Measurements from ENCODE around the gene CEP290. TPM values are rescaled to one million over a fixed set of nuclear protein-coding genes. Genes with fewer than 3 reads are reported as not detected.

Gene CEP290
- total and polyA plus RNA-seq, 2 experiments from 2014 or later, result 17.3 to 25.7 TPM

DNA sequence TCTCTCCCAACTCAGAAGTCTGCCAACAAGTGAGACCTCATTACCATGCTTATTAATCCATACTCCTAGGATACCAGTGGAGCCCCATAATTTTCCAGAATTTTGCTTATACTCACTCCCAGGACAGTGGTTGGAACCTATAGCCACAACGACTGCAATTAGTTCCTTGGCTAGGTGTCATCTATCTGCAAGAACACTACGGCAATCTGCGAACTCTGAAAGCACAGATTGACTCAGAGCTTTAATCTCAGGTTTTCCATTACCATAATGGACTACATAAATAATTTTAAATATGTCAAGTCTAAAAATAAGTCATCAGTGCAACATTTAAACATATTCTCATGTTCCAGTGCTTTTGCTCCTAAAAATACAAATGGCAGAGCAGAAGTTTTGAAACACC lies 33.7 kb upstream of the CEP290 start:
- Histone ChIP-seq H2AFZ (no peak overlapping the region), H3K36me3 (ENCODE audit: insufficient read depth) (no peaks in the 10 kb centered on the region; the same call in 1 of the 2 replicates), H4K20me1 (replicated peaks; ENCODE audit: insufficient read depth) (no peaks in the 10 kb centered on the region), H3K27ac (ENCODE audit: low read depth) (no peak overlapping the region), H3K4me1 (ENCODE audit: insufficient read depth) (no peaks in the 10 kb centered on the region), H3K79me2 (replicated peaks; ENCODE audit: insufficient read depth) (no peaks in the 10 kb centered on the region), H3F3A (replicated peaks; ENCODE audit: low read depth) (no peaks in the 10 kb centered on the region), H3K9me2 (ENCODE audit: insufficient read depth) (no peaks in the 10 kb centered on the region), H3K27me3 (ENCODE audit: insufficient read depth) (no peaks in the 10 kb centered on the region), H3K4me2 (no peak overlapping the region), H3K4me3 (no peak overlapping the region)
- no peak for TF ChIP-seq EZH2phosphoT487 (IDR thresholded peaks at IDR 0.05; ENCODE audit: unreplicated experiment)
- TF ChIP-seq, protein P1, sequence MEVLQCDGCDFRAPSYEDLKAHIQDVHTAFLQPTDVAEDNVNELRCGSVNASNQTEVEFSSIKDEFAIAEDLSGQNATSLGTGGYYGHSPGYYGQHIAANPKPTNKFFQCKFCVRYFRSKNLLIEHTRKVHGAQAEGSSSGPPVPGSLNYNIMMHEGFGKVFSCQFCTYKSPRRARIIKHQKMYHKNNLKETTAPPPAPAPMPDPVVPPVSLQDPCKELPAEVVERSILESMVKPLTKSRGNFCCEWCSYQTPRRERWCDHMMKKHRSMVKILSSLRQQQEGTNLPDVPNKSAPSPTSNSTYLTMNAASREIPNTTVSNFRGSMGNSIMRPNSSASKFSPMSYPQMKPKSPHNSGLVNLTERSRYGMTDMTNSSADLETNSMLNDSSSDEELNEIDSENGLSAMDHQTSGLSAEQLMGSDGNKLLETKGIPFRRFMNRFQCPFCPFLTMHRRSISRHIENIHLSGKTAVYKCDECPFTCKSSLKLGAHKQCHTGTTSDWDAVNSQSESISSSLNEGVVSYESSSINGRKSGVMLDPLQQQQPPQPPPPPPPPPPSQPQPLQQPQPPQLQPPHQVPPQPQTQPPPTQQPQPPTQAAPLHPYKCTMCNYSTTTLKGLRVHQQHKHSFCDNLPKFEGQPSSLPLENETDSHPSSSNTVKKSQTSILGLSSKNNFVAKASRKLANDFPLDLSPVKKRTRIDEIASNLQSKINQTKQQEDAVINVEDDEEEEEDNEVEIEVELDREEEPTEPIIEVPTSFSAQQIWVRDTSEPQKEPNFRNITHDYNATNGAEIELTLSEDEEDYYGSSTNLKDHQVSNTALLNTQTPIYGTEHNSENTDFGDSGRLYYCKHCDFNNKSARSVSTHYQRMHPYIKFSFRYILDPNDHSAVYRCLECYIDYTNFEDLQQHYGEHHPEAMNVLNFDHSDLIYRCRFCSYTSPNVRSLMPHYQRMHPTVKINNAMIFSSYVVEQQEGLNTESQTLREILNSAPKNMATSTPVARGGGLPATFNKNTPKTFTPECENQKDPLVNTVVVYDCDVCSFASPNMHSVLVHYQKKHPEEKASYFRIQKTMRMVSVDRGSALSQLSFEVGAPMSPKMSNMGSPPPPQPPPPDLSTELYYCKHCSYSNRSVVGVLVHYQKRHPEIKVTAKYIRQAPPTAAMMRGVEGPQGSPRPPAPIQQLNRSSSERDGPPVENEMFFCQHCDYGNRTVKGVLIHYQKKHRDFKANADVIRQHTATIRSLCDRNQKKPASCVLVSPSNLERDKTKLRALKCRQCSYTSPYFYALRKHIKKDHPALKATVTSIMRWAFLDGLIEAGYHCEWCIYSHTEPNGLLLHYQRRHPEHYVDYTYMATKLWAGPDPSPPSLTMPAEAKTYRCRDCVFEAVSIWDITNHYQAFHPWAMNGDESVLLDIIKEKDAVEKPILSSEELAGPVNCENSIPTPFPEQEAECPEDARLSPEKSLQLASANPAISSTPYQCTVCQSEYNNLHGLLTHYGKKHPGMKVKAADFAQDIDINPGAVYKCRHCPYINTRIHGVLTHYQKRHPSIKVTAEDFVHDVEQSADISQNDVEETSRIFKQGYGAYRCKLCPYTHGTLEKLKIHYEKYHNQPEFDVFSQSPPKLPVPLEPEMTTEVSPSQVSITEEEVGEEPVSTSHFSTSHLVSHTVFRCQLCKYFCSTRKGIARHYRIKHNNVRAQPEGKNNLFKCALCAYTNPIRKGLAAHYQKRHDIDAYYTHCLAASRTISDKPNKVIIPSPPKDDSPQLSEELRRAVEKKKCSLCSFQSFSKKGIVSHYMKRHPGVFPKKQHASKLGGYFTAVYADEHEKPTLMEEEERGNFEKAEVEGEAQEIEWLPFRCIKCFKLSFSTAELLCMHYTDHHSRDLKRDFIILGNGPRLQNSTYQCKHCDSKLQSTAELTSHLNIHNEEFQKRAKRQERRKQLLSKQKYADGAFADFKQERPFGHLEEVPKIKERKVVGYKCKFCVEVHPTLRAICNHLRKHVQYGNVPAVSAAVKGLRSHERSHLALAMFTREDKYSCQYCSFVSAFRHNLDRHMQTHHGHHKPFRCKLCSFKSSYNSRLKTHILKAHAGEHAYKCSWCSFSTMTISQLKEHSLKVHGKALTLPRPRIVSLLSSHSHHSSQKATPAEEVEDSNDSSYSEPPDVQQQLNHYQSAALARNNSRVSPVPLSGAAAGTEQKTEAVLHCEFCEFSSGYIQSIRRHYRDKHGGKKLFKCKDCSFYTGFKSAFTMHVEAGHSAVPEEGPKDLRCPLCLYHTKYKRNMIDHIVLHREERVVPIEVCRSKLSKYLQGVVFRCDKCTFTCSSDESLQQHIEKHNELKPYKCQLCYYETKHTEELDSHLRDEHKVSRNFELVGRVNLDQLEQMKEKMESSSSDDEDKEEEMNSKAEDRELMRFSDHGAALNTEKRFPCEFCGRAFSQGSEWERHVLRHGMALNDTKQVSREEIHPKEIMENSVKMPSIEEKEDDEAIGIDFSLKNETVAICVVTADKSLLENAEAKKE (CRISPR knock-in tag; IDR thresholded peaks at IDR 0.05), result no peak
- TF ChIP-seq, protein P2, sequence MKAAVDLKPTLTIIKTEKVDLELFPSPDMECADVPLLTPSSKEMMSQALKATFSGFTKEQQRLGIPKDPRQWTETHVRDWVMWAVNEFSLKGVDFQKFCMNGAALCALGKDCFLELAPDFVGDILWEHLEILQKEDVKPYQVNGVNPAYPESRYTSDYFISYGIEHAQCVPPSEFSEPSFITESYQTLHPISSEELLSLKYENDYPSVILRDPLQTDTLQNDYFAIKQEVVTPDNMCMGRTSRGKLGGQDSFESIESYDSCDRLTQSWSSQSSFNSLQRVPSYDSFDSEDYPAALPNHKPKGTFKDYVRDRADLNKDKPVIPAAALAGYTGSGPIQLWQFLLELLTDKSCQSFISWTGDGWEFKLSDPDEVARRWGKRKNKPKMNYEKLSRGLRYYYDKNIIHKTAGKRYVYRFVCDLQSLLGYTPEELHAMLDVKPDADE (IDR thresholded peaks at IDR 0.05), result no peak
- no peak for TF ChIP-seq POLR2AphosphoS5 (IDR thresholded peaks at IDR 0.05; ENCODE audit: low read depth)
- no peak for TF ChIP-seq ZNF114 (CRISPR knock-in tag; IDR thresholded peaks at IDR 0.05)
- TF ChIP-seq, protein P3, sequence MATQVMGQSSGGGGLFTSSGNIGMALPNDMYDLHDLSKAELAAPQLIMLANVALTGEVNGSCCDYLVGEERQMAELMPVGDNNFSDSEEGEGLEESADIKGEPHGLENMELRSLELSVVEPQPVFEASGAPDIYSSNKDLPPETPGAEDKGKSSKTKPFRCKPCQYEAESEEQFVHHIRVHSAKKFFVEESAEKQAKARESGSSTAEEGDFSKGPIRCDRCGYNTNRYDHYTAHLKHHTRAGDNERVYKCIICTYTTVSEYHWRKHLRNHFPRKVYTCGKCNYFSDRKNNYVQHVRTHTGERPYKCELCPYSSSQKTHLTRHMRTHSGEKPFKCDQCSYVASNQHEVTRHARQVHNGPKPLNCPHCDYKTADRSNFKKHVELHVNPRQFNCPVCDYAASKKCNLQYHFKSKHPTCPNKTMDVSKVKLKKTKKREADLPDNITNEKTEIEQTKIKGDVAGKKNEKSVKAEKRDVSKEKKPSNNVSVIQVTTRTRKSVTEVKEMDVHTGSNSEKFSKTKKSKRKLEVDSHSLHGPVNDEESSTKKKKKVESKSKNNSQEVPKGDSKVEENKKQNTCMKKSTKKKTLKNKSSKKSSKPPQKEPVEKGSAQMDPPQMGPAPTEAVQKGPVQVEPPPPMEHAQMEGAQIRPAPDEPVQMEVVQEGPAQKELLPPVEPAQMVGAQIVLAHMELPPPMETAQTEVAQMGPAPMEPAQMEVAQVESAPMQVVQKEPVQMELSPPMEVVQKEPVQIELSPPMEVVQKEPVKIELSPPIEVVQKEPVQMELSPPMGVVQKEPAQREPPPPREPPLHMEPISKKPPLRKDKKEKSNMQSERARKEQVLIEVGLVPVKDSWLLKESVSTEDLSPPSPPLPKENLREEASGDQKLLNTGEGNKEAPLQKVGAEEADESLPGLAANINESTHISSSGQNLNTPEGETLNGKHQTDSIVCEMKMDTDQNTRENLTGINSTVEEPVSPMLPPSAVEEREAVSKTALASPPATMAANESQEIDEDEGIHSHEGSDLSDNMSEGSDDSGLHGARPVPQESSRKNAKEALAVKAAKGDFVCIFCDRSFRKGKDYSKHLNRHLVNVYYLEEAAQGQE (IDR thresholded peaks at IDR 0.05; ENCODE audit: unreplicated experiment), result no peak
- no peak for TF ChIP-seq JUNB (IDR thresholded peaks at IDR 0.05; ENCODE audit: unreplicated experiment)
- no peak for TF ChIP-seq STAT1 (IDR thresholded peaks at IDR 0.05; ENCODE audit: unreplicated experiment)
- TF ChIP-seq, protein P4, sequence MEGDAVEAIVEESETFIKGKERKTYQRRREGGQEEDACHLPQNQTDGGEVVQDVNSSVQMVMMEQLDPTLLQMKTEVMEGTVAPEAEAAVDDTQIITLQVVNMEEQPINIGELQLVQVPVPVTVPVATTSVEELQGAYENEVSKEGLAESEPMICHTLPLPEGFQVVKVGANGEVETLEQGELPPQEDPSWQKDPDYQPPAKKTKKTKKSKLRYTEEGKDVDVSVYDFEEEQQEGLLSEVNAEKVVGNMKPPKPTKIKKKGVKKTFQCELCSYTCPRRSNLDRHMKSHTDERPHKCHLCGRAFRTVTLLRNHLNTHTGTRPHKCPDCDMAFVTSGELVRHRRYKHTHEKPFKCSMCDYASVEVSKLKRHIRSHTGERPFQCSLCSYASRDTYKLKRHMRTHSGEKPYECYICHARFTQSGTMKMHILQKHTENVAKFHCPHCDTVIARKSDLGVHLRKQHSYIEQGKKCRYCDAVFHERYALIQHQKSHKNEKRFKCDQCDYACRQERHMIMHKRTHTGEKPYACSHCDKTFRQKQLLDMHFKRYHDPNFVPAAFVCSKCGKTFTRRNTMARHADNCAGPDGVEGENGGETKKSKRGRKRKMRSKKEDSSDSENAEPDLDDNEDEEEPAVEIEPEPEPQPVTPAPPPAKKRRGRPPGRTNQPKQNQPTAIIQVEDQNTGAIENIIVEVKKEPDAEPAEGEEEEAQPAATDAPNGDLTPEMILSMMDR (conservative IDR thresholded peaks at IDR 0.05; ENCODE audit: low read depth in 2 of 2), result no peak
- no peak for TF ChIP-seq ZNF331 (CRISPR knock-in tag; IDR thresholded peaks at IDR 0.05; ENCODE audit: low read depth)
- no peak for TF ChIP-seq EZH2 (IDR thresholded peaks at IDR 0.05; ENCODE audit: low read depth, unreplicated experiment)
- TF ChIP-seq CREB1 (CRISPR knock-in tag; IDR thresholded peaks at IDR 0.05; ENCODE audit: low read depth), result no peak
- DNase-seq (ENCODE audit: low spot score), result no peak
- Mint-ChIP-seq H3K27me3 (ENCODE audit: insufficient read depth, low read depth, poor library complexity) (no peaks in the 10 kb centered on the region), H3K36me3 (ENCODE audit: low read depth) (peaks cover 28% of the 10 kb centered on the region), H3K4me3 (no peak overlapping the region), H3K9me3 (no peaks in the 10 kb centered on the region), H3K4me1 (no peaks in the 10 kb centered on the region; the same call in 1 of the 3 replicates), H3K27ac (no peak overlapping the region)
- ATAC-seq, result no peak

Data from GM23338 (cell line).